Activated T-helper 9 cell treated with anti-CD3 and anti-CD28 coated beads, Interleukin-2, amount 50 U/mL, for 16 hours (primary cell): ENCODE results near the gene XRN1.
"Not testable (repeated sequence)": the region's sequence is repeated elsewhere in the genome, so short reads cannot be mapped to it uniquely, and the experiment has no call there.

Source experiments
- DNase-seq: peaks from one replicate; pipeline ENCODE4 v3.0.0-alpha.2; 2020; ENCODE audit warnings: low read depth

The XRN1 gene

GRCh38 chr3:142337994-142338393 lies 109.8 kb downstream of the XRN1 start:
- DNase-seq: no peak

GRCh38 chr3:142332390-142332789 lies 115.4 kb downstream of the XRN1 start:
- no peak for DNase-seq

DNA sequence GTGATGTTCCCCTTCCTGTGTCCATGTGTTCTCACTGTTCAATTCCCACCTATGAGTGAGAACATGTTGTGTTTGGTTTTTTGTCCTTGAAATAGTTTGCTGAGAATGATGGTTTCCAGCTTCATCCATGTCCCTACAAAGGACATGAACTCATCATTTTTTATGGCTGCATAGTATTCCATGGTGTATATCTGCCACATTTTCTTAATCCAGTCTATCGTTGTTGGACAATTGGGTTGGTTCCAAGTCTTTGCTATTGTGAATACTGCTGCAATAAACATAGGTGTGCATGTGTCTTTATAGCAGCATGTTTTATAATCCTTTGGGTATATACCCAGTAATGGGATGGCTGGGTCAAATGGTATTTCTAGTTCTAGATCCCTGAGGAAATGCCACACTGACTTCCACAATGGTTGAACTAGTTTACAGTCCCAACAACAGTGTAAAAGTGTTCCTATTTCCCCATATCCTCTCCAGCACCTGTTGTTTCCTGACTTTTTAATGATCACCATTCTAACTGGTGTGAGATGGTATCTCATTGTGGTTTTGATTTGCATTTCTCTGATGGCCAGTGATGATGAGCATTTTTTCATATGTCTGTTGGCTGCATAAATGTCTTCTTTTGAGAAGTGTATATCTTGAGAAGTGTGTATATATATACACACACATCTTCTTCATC lies 123.4 kb downstream of the XRN1 start:
- not testable (repeated sequence) for DNase-seq

- no peak for DNase-seq
These were observed 127.9 kb downstream of the XRN1 start for GRCh38 chr3:142319912-142320311.

- no peak for DNase-seq
These were observed 128.7 kb downstream of the XRN1 start for GRCh38 chr3:142319094-142319493.

DNA sequence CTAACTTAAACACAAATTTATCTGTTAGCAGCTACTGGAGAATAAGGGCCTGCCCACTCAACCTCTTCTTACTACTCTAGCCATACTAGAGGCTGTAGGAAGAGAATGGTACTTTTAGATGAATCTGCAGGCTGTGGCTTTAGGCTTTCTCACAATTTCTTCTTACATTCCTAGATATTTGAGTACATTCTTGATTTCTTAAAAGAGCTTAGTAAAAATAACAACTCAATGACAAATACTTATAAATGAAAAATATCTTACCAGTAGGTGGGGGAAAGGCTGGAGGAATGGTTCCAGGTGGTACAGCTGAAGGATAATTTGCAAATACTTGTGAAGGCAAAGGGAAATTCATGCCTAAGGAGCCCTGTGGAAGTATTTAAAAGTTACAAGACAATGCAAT lies 129.5 kb downstream of the XRN1 start:
- DNase-seq: no peak

DNA sequence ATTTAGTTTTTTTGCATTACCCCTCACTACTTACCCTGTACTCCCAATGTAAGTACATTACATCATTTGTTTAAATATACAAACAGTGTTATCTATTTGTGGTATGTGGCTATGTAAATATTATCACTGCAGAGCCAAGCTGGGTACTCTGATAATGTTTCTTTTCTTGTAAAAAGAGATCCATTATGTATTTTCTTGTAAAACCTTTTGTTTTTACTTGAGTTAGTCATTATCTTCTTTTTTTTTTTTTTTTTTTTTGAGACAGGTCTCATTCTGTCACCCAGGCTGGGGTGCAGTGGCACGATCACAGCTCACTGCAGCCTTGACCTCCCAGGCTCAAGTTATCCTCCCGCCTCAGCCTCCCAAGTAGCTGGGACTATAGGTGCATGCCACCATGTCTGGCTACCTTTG lies 131.9 kb downstream of the XRN1 start:
- not testable (repeated sequence) for DNase-seq

DNA sequence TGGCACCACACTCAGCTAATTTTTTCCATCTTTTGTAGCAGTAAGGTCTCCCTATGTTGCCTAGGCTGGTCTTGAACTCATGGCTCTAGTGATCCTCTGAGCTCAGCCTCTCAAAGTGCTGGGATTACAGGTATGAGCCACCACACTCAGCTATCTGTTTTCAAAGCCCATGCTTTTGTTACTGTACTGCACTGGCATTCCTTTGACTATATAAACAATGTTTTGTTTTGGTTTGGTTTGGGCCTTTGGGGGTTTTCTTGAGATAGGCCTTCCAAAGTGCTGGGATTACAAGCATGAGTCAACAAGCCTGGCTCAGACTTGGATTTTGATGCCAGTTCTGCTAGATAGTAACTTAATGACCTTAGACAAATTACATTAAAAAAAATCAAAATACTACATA lies 132.8 kb downstream of the XRN1 start:
- no peak for DNase-seq

GRCh38 chr3:142310439-142310838 lies 137.4 kb downstream of the XRN1 start:
- no peak for DNase-seq

DNA sequence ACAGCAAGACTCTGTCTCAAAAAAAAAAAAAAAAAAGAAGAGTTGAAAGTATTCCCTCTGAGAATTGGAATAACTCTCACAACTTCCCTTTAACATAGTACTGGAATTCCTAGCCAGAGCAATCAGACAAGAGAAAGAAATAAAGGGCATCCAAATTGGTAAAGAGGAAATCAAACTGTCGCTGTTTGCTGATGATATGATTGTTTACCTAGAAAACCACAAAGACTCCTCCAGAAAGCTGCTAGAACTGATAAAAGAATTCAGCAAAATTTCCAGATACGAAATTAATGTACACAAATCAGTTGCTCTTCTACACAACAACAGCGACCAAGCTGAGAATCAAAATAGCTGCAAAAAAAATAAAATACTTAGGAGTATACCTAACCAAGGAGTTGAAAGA lies 145.0 kb downstream of the XRN1 start:
- not testable (repeated sequence) for DNase-seq

DNA sequence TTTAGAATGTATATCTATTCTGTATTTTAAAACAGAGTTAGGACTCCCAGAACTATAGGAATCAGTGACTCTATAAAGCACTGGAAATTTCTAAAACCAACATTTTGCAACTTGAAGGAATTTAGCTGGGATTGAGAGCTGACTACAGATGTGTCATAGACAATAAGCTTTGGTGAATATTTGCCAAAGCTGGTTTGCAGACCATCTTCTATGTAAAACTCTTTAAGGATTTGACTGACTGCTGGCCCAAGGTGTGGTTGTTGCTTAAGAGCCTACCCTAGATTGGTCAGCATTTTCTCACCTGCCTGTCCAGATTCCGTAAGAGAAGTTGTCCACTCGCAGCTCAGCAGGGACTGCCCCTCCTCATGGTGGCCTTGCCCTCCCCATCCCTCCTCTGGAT lies 149.2 kb downstream of the XRN1 start:
- no peak for DNase-seq

DNA sequence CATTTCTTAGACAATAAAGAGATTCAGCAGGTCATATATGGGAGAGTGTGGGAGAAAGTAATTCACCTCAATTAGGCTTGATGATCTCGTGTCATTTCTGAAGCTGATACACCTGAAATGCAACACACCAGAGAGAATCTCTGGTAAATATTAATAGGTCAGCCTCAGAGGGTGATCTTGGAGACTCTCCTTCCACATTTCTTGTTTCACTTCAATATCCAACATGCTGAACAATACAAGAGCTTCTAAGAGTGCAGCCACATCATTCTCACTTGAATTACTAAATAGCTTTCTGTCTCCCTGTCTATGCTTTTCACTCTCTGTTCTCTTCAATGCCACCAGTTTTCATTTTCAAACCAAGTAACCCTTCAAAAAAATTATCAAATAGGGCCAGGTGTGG lies 151.3 kb downstream of the XRN1 start:
- no peak for DNase-seq

GRCh38 chr3:142287866-142288638 lies 159.8 kb downstream of the XRN1 start:
- DNase-seq: no peak

DNA sequence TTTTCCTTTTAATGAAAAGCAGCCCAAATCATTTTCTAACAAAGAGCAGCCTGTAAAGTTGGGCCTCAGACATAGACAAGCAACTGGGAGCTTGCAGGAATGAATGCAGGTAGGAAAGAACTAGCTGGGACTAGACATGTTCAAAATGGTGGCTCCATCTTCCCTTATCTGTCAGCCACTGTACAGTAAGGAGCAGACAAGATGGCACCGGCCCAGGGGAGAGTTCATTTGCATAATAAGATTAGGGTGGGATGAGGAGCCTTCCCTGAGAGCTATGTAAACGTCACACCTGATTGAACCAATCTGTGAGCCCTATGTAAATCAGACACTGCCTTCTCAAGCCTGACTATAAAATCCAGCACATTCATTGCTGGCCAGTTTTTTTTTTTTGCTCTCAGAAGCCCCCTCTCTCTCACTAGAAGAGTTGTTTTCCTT lies 162.7 kb downstream of the XRN1 start:
- DNase-seq: no peak

- no peak for DNase-seq
These were observed 165.3 kb downstream of the XRN1 start for GRCh38 chr3:142282503-142282902.

GRCh38 chr3:142281474-142281873 lies 166.4 kb downstream of the XRN1 start:
- DNase-seq: no peak

DNA sequence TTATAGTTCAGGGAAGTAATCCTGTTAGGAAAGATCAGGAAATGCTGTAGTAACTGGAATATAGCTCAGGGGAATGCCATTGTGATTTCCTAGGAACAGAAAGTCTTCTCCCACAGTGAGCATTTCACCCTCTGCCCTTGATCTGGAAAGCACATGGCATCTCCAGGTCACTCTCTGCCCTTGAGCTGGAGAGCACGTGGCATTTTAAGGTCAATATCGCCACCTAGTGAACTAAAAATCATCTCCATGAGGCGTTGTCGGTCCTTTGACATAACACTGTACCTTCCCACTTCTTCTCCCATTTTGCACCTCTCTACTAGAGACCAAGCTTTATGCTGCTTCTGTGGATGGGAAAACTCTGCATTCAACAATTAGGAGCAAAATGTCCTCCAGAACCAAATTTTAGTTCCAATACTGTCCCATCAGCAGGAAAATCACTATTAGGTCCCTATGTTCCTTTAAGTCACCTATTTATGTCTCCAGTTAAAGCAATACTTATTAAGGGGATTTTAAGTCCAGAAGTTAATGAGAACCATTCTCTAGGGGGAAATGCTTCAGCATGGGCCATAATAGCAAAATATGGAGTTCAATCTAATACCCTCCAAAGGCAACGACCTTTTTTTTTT lies 167.8 kb downstream of the XRN1 start:
- DNase-seq: peak; percentile 3

DNA sequence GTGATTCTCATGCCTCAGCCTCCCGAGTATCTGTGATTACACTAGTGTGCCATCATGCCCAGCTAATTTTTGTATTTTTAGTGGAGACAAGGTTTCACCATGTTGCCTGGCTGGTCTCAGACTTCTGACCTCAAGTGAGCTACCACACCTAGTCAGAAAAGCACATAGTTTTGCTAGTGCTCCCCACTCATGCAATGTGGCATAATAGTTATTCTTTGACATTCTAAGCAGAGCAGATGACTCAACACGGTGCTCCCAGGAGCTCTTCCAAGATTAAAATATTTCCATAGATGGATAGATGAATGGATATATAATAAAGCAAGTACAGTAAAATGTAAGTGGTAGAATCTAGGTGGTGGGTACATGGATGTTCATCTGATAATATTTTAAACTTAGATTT lies 169.4 kb downstream of the XRN1 start:
- DNase-seq: no peak

DNA sequence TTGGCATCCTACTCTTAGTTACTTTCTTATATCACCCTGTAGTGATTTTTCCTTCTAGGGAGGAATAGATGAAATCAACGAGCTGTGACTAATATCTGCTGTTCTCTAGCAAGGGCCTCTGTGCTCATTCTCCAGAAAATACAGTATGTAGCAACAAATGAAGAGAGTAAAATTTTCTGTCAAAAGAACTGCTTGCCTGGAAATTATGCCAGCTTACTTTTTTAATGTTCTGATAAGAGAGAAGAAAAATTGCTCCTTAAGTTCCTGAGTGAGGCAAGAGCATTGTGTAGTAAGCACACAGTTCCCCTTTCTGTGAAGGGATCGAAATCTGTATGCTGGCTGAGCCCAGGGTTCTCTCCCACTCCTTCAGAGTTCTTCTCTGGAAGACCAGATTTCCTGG lies 171.1 kb downstream of the XRN1 start:
- no peak for DNase-seq

DNA sequence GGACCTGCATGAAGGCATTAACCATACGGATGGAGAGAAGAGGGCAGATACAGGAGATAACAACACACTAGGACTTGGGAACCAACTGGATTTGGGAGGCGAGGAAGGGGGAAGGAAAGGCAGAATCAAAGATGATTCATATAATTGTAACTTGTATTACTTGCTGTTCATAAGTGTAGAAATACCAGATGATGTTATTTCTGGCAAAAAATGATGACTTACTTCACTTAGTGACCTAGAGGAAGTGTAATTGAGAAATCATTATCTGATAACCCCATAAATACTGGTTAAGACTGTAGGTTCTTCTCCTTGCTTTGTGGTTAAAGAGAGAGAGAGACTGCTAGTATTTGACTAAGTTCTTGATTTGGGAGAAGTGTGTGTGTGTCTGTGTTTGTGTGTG lies 172.0 kb downstream of the XRN1 start:
- DNase-seq: no peak

- DNase-seq: no peak
These were observed 172.9 kb downstream of the XRN1 start for GRCh38 chr3:142274908-142275307.

- no peak for DNase-seq
These were observed 174.3 kb downstream of the XRN1 start for GRCh38 chr3:142273501-142273900.

DNA sequence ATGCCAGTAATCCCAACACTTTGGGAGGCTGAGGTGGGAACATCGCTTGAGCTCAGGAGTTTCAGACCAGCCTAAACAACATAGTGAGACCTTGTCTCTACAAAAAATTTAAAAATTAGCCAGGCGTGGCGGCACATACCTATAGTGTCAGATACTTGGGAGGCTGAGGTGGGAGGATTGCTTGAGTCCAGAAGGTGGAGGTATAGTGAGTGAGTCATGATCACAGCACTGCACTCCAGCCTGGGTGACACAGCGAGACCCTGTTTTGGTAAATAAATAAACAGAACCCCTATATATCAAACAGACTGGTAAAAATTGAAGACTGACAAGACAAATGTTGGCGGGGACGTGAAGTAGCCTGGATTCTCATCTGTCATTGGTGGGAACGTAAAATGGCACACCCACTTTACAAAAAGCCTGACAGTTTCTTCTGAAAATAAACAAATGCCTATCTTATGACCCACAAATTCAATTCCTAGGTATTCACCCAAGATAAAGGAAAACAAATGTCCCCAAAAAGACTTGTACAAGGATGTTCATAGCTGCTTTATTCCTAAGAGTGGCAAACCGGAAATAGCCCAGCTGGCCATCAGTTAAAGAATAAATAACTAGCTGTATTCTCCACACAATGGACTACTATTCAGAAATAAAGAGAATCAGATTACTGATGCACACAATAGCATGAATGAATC lies 175.5 kb downstream of the XRN1 start:
- no peak for DNase-seq
